GM19023 (cell line): ENCODE data around the gene RHBG.

Experiments
- ATAC-seq: cut with Tn5 transposase; IDR thresholded peaks from one replicate; pipeline ENCODE4 v1.9.1; 2021; ENCODE audit warnings: mild to moderate bottlenecking, moderate library complexity; ENCODE audit not compliant: unreplicated experiment

Gene RHBG

GRCh38 chr1:156422602-156423091 lies 53.6 kb downstream of the RHBG start:
- ATAC-seq = no peak

DNA sequence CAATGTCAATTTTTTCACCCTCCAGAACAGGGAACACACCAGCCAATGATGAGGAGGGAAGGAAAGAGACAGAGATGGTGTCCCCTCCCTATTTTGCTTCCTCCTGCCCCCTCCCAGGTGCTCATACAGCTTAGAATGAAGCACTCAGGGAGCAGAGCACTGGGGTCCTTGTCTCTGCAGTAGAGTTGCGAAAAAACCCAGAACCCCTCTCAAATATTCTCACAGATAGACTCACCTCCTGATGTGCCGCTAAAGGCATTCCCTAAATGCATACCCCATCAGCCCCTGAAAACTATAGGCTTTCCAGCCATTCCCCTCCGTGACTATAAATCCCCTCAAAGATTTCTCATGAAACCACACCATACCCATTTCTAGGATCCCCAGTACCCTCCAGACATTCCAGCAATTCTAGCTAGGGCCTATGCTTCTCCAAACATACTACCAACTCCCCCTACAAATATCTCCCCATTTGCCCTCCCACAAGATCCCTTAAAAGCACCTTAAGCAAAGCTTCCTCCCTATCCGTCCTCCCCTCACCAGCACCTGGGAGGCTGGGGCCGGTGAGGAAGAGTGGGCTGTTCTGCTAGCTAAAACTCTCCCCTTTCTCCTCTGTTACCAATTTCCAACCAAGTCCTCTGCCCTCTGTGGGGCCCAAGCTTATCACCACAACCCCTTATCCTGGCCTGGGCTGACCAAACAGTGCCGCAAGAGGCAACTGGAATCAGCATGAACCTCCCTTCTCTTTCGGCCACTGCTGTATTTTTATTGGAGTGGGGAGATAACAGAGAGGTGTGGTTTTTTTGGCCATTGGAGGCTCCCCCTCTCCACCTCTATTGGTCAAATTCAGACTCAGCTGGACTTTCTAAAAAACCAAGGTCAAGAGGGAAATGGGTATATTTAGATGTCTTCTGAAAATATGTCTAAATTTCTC lies 54.7 kb downstream of the RHBG start:
- ATAC-seq = no peak

- no peak for ATAC-seq
These were observed 55.9 kb downstream of the RHBG start for GRCh38 chr1:156424806-156425432.

DNA sequence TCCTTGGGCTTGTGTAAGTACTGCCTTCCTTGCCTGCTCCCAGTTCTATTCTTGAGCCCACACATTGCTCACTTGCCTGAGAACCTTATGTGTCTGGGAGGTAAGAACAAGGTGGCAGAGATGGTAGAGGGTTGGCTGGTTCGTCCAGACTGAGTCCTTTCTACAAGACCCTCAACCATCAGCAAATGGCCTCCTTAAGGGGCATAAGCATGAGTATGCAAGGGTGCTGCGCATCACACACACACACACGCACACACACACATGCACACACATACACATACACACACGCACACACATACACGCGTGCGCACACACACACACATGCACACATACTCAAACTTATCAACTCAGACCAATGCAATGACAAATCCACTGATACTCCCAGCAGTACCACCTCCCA lies 56.9 kb downstream of the RHBG start:
- no peak for ATAC-seq

DNA sequence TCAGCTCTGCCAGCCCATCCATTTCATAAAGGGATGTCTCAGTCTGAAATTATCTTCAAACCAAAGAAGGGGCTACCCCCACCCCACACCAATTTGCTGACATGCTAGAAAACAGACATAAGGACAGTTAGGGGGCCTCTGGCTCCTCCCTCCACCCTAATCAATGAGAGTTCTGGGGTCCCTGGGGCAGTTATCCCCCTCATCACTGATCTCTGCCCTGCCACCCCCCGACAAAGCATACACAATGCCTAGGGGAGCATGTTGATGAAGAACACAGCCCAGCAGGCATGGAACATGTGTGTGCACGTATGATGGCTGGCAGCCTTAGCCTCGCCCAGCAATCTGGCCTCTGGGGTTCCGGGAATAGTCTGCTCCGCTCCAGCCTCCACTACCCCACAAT lies 58.9 kb downstream of the RHBG start:
- no peak for ATAC-seq

- ATAC-seq = no peak
These were observed 59.8 kb downstream of the RHBG start for GRCh38 chr1:156428746-156429288.

DNA sequence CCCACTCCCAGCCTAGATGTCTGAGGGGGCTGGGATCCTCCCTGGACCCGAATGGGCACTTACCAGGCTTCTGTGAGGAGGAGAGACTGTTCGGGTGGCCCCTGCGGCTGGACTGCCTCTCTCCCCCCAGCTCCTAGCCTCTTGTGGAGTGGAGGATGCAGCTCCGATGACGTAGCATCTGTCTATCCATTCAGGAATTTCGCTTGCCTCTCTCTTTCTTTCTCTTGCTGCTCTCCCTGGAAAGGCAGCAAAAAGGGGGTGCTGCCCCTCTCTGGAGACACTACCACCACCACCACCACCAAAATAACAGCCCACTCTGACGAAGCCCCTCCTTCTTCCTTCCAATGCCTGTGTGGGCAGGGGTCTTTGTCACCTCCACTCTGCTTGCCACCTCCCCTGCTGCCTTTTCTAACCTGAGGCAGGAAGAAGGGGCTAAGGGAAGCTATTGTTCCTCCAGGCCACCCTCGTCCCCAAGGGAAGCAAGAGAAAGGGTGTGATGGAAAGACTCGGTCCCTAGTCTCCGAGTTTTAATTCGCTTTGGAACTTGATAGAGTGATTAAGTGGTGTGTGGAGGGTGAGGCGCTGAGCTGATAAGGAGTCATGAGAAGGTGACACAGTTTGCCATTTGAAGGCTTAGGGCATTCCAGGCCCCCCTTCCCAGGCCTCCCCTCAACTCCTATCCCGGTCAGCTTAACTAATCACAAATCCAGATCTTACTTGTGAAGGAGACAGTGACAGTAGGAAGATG lies 60.5 kb downstream of the RHBG start:
- no peak for ATAC-seq

GRCh38 chr1:156430303-156430702 lies 61.3 kb downstream of the RHBG start:
- ATAC-seq = no peak

DNA sequence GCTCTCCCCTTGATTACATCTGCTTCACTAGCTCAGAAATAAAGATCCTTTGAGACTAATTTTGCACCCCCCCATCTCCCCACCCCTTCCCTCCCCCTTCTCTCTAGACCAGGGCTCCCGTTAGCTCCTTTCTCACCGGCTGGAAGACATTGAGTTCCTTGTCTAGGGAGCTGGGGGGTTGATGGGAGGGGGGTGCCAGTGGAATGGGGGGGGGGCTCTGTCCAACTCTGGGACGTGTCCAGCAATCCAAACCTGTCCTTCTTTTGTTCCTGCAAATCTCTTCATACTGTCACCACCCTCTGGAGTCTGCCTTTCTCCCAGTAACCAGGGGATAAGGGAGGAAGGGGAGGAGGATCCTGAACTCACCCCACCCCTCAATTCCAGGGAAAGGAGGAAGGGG lies 61.9 kb downstream of the RHBG start:
- no peak for ATAC-seq

DNA sequence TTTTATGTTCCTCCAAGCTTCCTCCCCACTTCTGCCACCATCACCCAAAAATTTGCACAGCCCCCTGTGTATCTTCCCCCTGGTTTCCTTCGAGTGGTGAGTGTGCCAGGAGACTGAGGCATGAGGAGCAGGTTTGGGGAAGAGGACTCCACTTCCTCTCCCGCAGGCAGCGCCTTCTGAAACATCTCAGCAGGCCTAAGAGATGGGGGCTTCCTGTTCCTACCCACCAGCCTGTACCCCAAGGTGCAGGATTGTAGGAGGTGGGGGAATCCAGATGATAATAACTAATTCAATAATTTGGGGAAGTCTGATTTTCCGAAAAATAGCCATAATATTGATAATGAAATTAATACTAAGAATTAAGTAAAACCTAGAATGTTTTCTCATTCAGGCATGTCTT lies 62.4 kb downstream of the RHBG start:
- ATAC-seq = no peak

- no peak for ATAC-seq
These were observed 63.0 kb downstream of the RHBG start for GRCh38 chr1:156431769-156432668.

DNA sequence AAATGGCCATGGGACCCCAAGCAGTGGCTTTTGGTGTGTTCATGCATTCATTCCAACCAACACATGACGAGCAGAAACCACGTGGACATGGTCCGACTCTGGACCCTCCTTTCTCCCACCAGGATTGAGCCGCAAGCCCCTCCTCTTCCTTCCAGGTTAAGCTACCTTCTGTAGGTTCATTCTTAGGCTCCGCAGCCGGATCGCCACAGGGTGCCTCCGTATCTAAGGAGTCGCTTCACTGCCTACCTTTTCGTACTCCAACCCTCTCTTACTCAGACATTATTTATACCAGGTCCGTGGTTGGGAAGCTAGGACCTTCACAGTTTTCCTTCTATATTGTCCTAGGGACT lies 63.6 kb downstream of the RHBG start:
- ATAC-seq = no peak

- ATAC-seq = no peak
These were observed 64.0 kb downstream of the RHBG start for GRCh38 chr1:156433032-156433431.

- ATAC-seq = no peak
These were observed 64.6 kb downstream of the RHBG start for GRCh38 chr1:156433602-156434001.
